GM10248 (cell line): ENCODE results near the gene MAPK9.

Experiments used
- CTCF ChIA-PET: fragments of 300-600 bp; sonication (Branson Sonifier 250); formaldehyde crosslinking; extraction: SDS; loops from one replicate; lab custom pipeline; 2021; ENCODE audit warnings: antibody characterized with exemption; lab: Yijun Ruan, JAX
- POLR2A ChIA-PET: fragments of 350-650 bp; sonication (Branson Sonifier 250); formaldehyde crosslinking; extraction: SDS; loops from one replicate; lab custom pipeline; 2020; ENCODE audit warnings: antibody characterized with exemption; lab: Yijun Ruan, JAX
- DNase-seq: peaks from one replicate; pipeline ENCODE4 v3.0.0; 2012; ENCODE audit errors: extremely low spot score
- TF ChIP-seq, protein P1 (sequence below): IDR thresholded peaks from 2 replicates; pipeline ENCODE4 v1.5.1; 2012; ENCODE audit warnings: mild to moderate bottlenecking, low read depth; ENCODE audit errors: extremely low read depth, missing control alignments, control extremely low read depth

The MAPK9 gene

DNA sequence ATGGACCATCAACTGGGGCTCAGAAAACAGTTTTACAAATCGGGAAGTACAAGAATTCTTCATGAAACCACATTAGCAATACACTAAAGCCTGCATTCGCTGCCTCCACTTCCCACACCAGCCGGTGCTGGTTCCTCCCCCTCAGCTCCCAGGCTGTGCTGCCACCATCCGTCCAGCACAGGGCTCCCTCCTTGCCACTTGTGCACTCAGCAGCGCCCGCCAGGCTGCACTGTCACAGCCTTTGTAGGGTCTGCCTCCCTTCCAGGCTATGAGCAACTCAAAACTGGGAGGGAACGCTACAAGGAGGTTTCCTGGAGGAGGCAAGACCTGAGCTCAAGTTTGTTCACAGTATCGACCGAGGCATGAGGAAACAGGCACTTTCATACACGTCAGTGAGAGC lies 7.7 kb downstream of the MAPK9 start:
- POLR2A ChIA-PET: no interaction called here
- CTCF ChIA-PET: interaction anchor here (1.0 to 5.0 kb wide), 3 partner anchors 10 to 45 kb away, joined by 3 to 30 read pairs (median 3); no protein-coding TSS in a partner anchor

DNA sequence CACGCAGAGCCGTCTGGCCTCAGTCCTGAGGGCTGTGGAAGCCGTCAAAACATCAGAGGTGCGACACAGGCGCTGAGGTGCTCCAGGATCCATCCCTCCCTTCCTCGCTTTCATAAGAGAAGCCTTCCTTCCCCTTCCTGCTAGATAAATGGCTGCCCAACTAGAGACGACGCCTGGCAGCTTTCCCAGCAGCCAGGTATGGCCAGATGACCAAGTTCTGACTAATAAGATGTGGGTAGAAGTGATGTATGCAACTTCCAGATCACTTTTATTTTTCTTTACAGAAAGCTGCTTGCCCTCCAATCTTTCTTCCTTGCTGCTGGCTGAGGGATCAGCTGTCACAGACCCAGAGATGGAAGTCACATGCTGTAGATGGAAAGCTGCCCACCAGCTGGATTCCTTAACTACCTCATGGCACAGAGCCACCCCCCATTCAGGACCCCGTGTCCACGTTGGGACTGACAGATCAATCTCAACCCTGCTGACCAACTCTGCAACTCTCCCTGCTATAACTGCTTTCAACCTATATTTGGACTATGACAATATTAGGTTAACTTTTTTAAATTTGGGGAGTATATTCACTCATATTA lies 8.8 kb downstream of the MAPK9 start:
- DNase-seq: no peak
- ChIA-PET CTCF (interaction anchor here (1.6 to 5.0 kb wide), 3 partner anchors 11 to 46 kb away, joined by 3 to 30 read pairs (median 8); no protein-coding TSS in a partner anchor), POLR2A (no interaction called here)
- TF ChIP-seq, protein P1, sequence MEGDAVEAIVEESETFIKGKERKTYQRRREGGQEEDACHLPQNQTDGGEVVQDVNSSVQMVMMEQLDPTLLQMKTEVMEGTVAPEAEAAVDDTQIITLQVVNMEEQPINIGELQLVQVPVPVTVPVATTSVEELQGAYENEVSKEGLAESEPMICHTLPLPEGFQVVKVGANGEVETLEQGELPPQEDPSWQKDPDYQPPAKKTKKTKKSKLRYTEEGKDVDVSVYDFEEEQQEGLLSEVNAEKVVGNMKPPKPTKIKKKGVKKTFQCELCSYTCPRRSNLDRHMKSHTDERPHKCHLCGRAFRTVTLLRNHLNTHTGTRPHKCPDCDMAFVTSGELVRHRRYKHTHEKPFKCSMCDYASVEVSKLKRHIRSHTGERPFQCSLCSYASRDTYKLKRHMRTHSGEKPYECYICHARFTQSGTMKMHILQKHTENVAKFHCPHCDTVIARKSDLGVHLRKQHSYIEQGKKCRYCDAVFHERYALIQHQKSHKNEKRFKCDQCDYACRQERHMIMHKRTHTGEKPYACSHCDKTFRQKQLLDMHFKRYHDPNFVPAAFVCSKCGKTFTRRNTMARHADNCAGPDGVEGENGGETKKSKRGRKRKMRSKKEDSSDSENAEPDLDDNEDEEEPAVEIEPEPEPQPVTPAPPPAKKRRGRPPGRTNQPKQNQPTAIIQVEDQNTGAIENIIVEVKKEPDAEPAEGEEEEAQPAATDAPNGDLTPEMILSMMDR: no peak

More for the DNA sequence above, 7.7 kb downstream of the MAPK9 start:
- TF ChIP-seq, protein P1: no peak
- DNase-seq: no peak

DNA sequence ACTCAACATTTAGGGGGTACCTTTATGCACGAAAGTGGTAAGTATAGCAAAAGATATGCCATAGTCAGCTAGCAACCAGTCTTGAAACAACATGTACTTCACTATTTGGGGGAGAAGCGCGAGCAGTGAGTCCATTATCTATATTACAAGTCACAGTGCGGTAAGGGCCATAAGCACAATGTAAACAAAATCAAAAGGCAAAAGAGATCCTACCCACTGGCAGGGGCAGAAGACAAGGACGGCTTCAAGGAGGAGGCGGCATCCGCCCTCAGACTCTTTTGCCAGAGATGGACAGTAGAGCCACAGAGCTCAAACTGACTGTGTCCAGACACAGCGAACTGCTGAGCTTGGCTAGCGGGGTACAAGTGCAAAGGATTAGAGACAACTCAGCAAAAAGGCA lies 9.6 kb downstream of the MAPK9 start:
- CTCF ChIA-PET: interaction anchor here (1.0 to 5.0 kb wide), 4 partner anchors 10 to 46 kb away, joined by 4 to 30 read pairs (median 6); no protein-coding TSS in a partner anchor
- no peak for DNase-seq
- TF ChIP-seq, protein P1: no peak
- POLR2A ChIA-PET: no interaction called here

DNA sequence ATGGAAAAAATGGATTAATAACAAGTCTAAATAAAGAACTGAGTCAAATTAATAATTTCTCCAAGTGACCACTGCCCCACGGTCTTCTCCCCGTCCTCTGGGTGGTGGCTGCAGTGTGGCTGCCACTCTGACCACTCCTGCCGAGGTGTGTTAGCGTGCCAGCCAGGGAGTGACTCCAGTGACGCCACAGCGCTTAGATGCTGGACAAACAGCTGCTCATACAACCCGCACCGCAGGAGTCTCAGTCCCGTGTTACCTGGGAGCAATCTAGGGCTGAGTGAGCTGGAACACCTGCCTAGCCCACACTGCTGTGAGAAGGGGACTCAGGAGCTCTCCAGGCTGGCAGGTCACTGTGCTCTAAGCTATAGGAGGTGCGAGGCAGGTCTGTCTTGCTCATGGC lies 10.2 kb downstream of the MAPK9 start:
- ChIA-PET CTCF (interaction anchor here (1.0 to 5.0 kb wide), 4 partner anchors 9 to 47 kb away, joined by 4 to 30 read pairs (median 6); no protein-coding TSS in a partner anchor), POLR2A (no interaction called here)
- DNase-seq: no peak
- TF ChIP-seq, protein P1: no peak

DNA sequence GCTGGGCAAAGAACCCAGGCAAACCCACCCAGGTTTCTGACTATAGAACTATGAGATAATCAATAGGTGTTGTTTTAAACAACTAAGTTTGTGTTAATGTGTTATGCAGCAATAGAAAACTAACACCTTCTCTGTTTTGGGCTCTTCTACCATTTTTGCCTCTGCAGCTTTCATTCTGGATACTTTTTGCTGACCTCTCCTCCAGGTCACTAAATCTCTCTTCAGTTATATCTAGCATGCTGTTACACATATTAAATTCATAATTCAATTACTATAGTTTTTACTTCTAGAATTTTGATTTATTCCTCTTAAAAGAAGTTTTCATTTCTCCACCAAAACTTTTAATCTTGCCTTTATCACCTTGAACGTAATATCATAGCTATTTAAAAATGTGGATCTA lies 17.2 kb downstream of the MAPK9 start:
- CTCF ChIA-PET: interaction anchor here (1.3 to 5.2 kb wide), 2 partner anchors 12 to 17 kb away, joined by 3 to 35 read pairs; partner anchors contain the start of gene MAPK9
- TF ChIP-seq, protein P1: no peak
- POLR2A ChIA-PET: no interaction called here
- DNase-seq: no peak

DNA sequence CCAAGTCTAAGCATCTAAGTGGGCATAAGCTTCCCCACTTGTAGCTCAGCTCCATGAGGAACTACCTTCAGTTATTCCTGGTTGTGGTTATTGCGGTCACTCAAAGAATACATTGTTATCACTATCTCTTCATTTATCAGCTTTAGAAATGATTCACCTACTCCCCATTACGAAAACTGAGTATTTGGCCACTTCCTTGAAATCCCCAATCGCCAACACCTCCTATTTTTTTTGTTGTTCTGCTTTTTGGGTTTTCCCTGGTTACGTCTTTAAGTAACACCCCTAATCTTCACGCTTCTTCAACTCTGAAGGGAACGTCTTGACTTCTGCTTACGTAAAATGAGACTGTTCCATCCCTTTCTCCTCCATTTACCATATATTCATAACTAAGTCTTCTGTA lies 20.7 kb downstream of the MAPK9 start:
- TF ChIP-seq, protein P1: no peak
- POLR2A ChIA-PET: no interaction called here
- CTCF ChIA-PET: interaction anchor here (1.2 to 3.6 kb wide), 2 partner anchors 11 to 23 kb away, joined by 4 to 13 read pairs; no protein-coding TSS in a partner anchor
- no peak for DNase-seq

DNA sequence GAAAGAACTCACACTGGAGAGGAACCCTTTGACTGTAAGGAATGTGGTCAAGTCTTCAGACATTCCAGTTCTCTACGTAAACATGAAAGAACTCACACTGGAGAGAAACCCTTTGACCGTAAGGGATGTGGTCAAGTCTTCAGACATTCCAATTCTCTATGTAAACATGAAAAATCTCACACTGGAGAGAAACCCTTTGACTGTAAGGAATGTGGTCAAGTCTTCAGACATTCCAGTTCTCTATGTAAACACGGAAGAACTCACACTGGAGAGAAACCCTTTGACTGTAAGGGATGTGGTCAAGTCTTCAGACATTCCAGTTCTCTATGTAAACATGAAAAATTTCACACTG lies 32.6 kb downstream of the MAPK9 start:
- CTCF ChIA-PET: no interaction called here
- no peak for DNase-seq
- POLR2A ChIA-PET: no interaction called here
- TF ChIP-seq, protein P1: no peak
